Activated T-helper 1 cell treated with anti-CD3 and anti-CD28 coated beads, Interleukin-2, amount 50 U/mL, for 16 hours (primary cell): ENCODE results near the gene WDR4.
"Not testable (repeated sequence)": the region's sequence is repeated elsewhere in the genome, so short reads cannot be mapped to it uniquely, and the experiment has no call there.

Experiments used
- DNase-seq, 2 donors: peaks; one replicate each; pipeline ENCODE4 v3.0.0-alpha.2; 2020; ENCODE audit warnings: low read depth in 1 of 2, low spot score in 1 of 2

Gene WDR4

GRCh38 chr21:42854246-42855010 is 24.9 kb downstream of the WDR4 start:
- DNase-seq, result no peak

- no peak for DNase-seq
These were observed 25.7 kb downstream of the WDR4 start for GRCh38 chr21:42853621-42854020.

DNA sequence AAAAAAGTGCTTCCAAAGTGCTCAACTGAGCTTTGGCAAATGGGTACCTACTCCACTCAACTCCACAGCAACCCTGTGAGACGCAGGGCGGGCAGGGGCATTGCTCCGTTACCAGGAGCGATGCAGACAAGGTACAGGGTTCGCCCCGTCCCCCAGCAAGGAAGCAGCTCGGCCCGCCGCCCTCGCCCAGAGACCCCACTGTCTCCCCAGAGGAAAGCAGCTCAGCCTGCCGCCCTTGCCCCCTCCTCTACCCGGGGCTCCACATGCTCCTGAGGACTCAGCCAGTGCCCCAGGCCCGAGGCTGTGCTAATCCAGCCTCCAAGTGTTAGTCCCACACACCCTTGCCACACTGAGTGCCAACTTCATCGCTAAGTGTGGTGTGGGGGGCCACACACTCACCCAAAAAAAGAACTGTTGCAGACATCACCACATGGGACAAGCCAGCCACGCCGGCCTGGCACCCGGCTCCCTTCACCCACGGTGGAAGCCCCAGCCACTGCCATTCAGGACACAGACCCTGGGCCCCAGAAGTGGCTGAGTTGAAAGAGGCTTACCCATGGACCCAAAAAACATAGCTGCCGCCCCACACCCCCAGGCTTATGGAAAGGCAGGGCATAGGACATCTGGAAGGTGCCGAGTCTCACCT is 26.3 kb downstream of the WDR4 start:
- DNase-seq, result no peak

DNA sequence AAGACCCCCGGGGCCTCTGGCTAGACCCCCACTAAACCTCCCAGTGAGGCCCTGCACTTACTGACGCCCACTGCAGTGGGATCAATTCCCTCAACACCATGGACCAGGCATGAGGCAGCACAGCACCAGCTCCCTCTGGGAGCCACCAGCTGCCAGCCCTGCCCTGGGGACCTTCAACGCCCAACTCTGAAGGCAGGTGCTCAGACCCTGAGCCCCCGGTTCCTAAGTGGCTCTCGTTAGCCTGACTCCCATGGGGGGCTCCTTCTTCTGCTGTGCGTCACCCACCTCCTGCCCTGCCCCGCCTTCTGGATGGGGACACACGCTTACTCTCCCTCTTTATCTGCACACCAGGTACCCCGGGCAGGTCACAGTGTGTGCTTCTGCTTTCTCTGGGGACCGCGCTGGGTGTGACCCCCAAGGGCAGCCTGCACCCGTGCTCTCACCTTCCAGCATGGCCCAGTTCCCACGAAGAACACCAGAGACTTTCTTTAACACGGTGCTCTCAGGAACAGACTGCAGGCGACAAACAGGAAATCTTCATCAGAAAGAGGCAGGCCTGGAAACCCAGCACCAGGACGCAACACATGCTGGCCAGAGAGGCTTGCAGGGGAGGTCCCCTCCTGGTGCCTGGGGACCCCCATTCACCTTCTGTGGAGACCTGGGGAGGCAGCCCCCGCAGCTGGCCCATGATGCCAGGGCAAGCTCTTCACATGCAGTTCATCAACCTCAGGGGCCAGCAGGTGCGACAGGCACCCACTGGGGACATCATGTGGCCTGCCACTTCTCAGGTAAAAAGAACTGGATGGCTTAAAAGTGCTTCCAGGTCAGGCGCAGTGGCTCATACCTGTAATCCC is 27.3 kb downstream of the WDR4 start:
- no peak for DNase-seq

GRCh38 chr21:42850866-42851391 is 28.4 kb downstream of the WDR4 start:
- DNase-seq, result no peak

DNA sequence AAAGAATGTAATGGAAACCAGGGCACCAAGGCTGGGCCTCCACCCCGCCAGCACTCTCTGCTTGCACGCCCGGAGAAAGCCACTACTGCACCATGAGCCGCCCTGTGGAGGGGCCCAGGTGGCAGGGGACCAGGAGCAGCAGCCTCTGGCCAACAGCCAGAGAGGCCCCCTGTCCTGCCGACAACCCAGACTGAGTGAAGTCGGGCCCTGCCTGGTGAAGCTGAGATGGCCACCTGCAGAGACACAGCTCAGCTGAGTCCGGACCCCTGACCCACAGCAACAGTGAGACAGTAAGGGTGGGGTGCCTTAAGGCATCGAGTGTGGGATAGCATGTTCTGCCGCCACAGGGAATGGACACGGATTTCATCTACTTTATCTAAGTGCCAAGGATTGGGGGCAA is 28.9 kb downstream of the WDR4 start:
- DNase-seq, result no peak

DNA sequence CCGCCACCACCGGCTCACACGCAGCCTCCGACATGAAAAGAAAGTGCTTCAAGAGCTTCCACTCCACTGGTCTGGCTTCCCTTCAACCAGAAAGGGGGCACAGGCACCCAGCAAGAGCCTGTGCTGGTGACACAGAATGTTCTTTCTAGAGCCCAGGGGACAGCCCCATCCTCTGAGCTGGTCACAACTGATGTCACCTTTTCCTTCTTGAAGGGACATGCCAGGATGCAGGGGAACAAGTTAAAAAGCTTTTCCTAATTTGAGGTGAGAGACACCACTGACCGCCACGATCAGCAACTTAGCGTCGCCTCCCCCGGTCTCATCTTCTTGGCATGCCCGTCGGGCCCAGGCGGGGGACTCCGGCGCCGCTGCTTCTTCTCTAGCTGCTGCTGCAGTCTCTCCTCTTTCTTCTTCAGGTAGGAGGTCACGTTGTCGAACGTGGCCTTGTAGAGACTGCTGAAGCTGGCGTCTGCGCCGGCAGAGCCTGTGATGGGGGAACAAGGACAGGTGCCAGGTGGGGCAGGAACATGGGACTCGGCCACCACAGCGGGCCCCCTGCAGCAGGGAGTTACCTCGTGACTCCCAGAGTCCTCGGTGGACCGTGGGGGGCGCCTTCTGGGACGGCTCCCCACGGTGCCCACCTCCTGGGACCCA is 29.5 kb downstream of the WDR4 start:
- no peak for DNase-seq

- DNase-seq, result no peak
These were observed 30.2 kb downstream of the WDR4 start for GRCh38 chr21:42848932-42849758.

- DNase-seq, result not testable (repeated sequence)
These were observed 31.0 kb downstream of the WDR4 start for GRCh38 chr21:42848144-42848931.

GRCh38 chr21:42847726-42848125 is 31.6 kb downstream of the WDR4 start:
- no peak for DNase-seq

- no peak for DNase-seq
These were observed 32.2 kb downstream of the WDR4 start for GRCh38 chr21:42847051-42847707.

DNA sequence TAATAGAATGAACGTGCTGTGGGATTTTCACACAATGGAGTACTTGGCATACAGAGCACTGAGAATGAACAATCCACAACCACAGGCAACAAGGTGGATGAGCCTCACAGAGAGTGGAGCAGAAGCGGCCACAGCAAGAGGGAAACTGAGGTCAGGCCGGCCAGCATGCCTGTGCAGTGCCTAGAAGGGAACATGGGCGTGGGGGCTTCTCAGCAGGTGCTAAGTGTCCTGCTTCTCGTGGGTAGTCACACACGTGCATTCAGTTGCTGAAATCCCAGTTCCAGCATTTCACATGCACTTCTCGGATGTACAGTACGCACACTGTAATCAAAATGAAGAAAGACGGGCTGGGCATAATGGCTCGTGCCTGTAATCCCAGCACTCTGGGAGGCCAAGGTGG is 33.1 kb downstream of the WDR4 start:
- DNase-seq, result no peak

GRCh38 chr21:42845296-42845965 is 33.9 kb downstream of the WDR4 start:
- DNase-seq, result no peak

GRCh38 chr21:42844411-42845113 is 34.8 kb downstream of the WDR4 start:
- DNase-seq, result no peak

- DNase-seq, result no peak
These were observed 36.3 kb downstream of the WDR4 start for GRCh38 chr21:42843056-42843455.

DNA sequence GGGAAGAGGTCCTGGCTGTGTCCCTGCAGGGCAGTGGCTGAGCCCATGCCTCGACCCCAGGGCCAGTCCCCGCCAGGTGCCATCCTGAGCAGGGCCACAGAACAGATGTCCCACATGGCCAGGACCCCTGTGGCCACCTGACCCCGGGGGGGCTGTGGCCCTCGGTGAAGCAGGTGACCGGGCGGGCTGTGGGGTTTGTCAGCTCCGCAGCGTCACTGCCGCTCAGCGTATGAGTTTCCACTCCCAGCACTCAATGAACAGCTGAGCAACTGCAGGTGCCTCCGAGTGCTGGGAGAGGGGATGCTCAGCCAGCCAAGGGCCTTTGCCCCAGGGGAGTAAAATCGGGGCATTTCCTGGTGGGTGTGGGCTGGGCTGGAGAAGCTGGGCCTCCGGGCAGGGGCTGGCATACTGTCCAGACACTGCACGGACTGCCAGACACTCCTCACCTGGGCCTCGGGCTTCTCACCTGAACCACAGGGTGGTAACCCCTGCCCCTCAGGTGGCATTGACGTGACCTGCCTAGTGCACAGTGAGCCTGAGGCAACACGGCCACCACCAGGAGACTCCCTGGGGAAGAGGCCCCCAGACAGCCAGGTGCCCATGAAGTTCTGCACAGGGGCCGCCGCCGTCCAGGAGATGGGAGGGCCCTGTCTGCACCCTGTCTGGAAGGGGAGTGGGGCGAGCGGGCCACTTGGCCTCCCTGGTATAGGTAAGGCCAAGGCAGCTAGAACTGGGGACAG is 37.3 kb downstream of the WDR4 start:
- not testable (repeated sequence) for DNase-seq
